ENCODE measurements around the gene IFT43.
"Not testable (repeated sequence)": the region's sequence is repeated elsewhere in the genome, so short reads cannot be mapped to it uniquely, and the experiment has no call there.

Gene IFT43

GRCh38 chr14:75981426-75982265, 3.9 kb upstream of the IFT43 start, which contains the start of gene TGFB3:
TSS of gene TGFB3 (minus strand) at chr14:75981995. CDS start at chr14:75980893, 1,102 bp downstream.
- FAIRE-seq: no peak

- no peak for FAIRE-seq
Observed at GRCh38 chr14:75982266-75983018, 3.1 kb upstream of the IFT43 start.

- no peak for FAIRE-seq
Observed at GRCh38 chr14:75983019-75983358, 2.6 kb upstream of the IFT43 start.

- no peak for FAIRE-seq
Observed at GRCh38 chr14:75984674-75985073, 889 bp upstream of the IFT43 start.

GRCh38 chr14:75986439-75986765, 839 bp downstream of the IFT43 start:
- FAIRE-seq: no peak

- no peak for FAIRE-seq
Observed at GRCh38 chr14:75987201-75987970, 1.8 kb downstream of the IFT43 start.

GRCh38 chr14:75989134-75989533, 3.6 kb downstream of the IFT43 start:
- no peak for FAIRE-seq

- FAIRE-seq: no peak
Observed at GRCh38 chr14:75990297-75990696, 4.7 kb downstream of the IFT43 start.

GRCh38 chr14:75991753-75992152, 6.2 kb downstream of the IFT43 start:
- FAIRE-seq: no peak

GRCh38 chr14:75993567-75994041, 8.0 kb downstream of the IFT43 start:
- no peak for FAIRE-seq

GRCh38 chr14:75995372-75996041, 9.9 kb downstream of the IFT43 start:
- FAIRE-seq: no peak

GRCh38 chr14:75996488-75996887, 10.9 kb downstream of the IFT43 start:
- FAIRE-seq: no peak

GRCh38 chr14:75999511-76000190, 14.1 kb downstream of the IFT43 start:
- FAIRE-seq: no peak

- FAIRE-seq: no peak
Observed at GRCh38 chr14:76002383-76002782, 16.8 kb downstream of the IFT43 start.

GRCh38 chr14:76006253-76006652, 20.7 kb downstream of the IFT43 start:
- FAIRE-seq: no peak

GRCh38 chr14:76007379-76007778, 21.8 kb downstream of the IFT43 start:
- no peak for FAIRE-seq

GRCh38 chr14:76007852-76008251, 22.3 kb downstream of the IFT43 start:
- no peak for FAIRE-seq

- not testable (repeated sequence) for FAIRE-seq
Observed at GRCh38 chr14:76009627-76010026, 24.1 kb downstream of the IFT43 start.

GRCh38 chr14:76011930-76012329, 26.4 kb downstream of the IFT43 start:
- no peak for FAIRE-seq

GRCh38 chr14:76012354-76012753, 26.8 kb downstream of the IFT43 start:
- no peak for FAIRE-seq

- no peak for FAIRE-seq
Observed at GRCh38 chr14:76015191-76015590, 29.6 kb downstream of the IFT43 start.

GRCh38 chr14:76015668-76016067, 30.1 kb downstream of the IFT43 start:
- no peak for FAIRE-seq
